ENCODE results near the gene IFT74.
A peak's percentile ranks its signal among the peaks of the same experiment; 100 is the strongest.

Gene IFT74

GRCh38 chr9:26939955-26940711 lies 16.1 kb upstream of the IFT74 start:
- H3K4me1 ChIP-seq (ENCODE audit: insufficient read depth, insufficient read length) = peaks cover 3% of the 10 kb centered on the region
- no peak for TF ChIP-seq ZNF274 (IDR thresholded peaks at IDR 0.05; ENCODE audit: low read depth, low read length)
- H3K4me3 ChIP-seq (ENCODE audit: insufficient read length, low read depth) = no peak overlapping the region
- no peak for DNase-seq (ENCODE audit: low read depth, low spot score)
- H3K9ac ChIP-seq (ENCODE audit: insufficient read length, low read depth) = no peak overlapping the region
- H3K27me3 ChIP-seq (ENCODE audit: insufficient read depth, insufficient read length) = no peaks in the 10 kb centered on the region
- H3K36me3 ChIP-seq (ENCODE audit: insufficient read depth, insufficient read length, low read length) = peaks cover 23% of the 10 kb centered on the region
- H3K9me3 ChIP-seq (ENCODE audit: insufficient read depth, low read length) = peaks cover 9% of the 10 kb centered on the region; the same call in 1 of the 2 replicates

DNA sequence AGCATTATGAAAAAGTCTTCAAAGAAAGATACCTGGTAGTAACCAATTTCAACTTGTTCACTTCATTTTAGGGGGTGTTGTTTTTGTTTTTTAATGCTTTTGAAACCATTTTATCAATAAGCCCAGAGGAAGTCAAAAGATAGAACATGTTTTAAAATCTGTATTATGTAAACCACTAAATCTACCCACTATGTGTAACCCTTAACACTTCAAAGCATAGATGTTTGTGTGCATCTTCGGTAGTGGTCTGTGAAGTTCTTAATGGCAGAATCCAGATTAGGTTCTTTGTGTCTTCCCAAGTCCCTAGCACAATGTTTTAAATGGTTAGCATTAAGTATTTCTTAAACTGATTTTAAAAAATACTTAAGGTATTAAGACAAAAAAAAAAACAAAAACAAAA lies 15.4 kb upstream of the IFT74 start:
- TF ChIP-seq ZNF274 (IDR thresholded peaks at IDR 0.05; ENCODE audit: low read depth, low read length) (no peak), SUZ12 (IDR thresholded peaks at IDR 0.05; ENCODE audit: extremely low read depth, insufficient read depth, insufficient read length) (no peak), YY1 (IDR thresholded peaks at IDR 0.05; ENCODE audit: insufficient read depth, insufficient read length) (no peak)
- Histone ChIP-seq H3K9me3 (ENCODE audit: insufficient read depth, low read length) (peaks cover 9% of the 10 kb centered on the region; the same call in 1 of the 2 replicates), H3K36me3 (ENCODE audit: insufficient read depth, insufficient read length, low read length) (peaks cover 23% of the 10 kb centered on the region), H3K9ac (ENCODE audit: insufficient read length, low read depth) (no peak overlapping the region), H3K27me3 (ENCODE audit: insufficient read depth, insufficient read length) (no peaks in the 10 kb centered on the region), H3K4me1 (ENCODE audit: insufficient read depth, insufficient read length) (peaks cover 3% of the 10 kb centered on the region), H3K4me3 (ENCODE audit: insufficient read length, low read depth) (no peak overlapping the region)
- DNase-seq (ENCODE audit: low read depth, low spot score) = no peak

DNA sequence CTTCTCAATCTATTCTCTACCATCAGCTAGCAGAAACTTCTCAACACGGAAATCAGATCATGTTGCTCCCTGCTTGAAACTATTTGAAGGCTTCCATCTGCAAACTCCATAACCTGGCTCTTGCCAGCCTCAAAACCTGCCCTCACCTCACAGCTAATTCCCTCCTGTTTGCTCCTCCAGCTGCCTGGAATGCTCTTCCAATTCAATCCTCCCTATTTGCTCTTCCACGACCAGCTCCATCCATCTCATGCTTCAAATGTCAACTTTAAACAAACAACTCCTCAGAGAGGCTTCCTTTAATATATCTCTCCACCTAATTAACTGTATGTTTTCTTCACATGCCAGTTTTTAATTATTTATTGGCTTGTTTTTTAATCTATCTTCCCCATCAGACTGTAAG lies 10.6 kb upstream of the IFT74 start:
- no peaks in the 10 kb centered on the region for H3K9me3 ChIP-seq (ENCODE audit: insufficient read depth, low read length)
- peak overlapping the region; percentile 99 for H3K9ac ChIP-seq (ENCODE audit: insufficient read length, low read depth)
- H3K36me3 ChIP-seq (ENCODE audit: insufficient read depth, insufficient read length, low read length) = peaks cover 20% of the 10 kb centered on the region
- H3K4me1 ChIP-seq (ENCODE audit: insufficient read depth, insufficient read length) = no peaks in the 10 kb centered on the region
- no peak for DNase-seq (ENCODE audit: low read depth, low spot score)
- peak overlapping the region; percentile 99 for H3K4me3 ChIP-seq (ENCODE audit: insufficient read length, low read depth)
- H3K27me3 ChIP-seq (ENCODE audit: insufficient read depth, insufficient read length) = no peaks in the 10 kb centered on the region
- TF ChIP-seq ZNF274 (IDR thresholded peaks at IDR 0.05; ENCODE audit: low read depth, low read length) = no peak
- TF ChIP-seq SUZ12 (IDR thresholded peaks at IDR 0.05; ENCODE audit: extremely low read depth, insufficient read depth, insufficient read length) = no peak
- no peak for TF ChIP-seq YY1 (IDR thresholded peaks at IDR 0.05; ENCODE audit: insufficient read depth, insufficient read length)

- TF ChIP-seq SUZ12 (IDR thresholded peaks at IDR 0.05; ENCODE audit: extremely low read depth, insufficient read depth, insufficient read length) = no peak
- TF ChIP-seq ZNF274 (IDR thresholded peaks at IDR 0.05; ENCODE audit: low read depth, low read length) = no peak
- TF ChIP-seq YY1 (IDR thresholded peaks at IDR 0.05; ENCODE audit: insufficient read depth, insufficient read length) = peak; percentile 73
- peak; percentile 79 for DNase-seq (ENCODE audit: low read depth, low spot score)
- Histone ChIP-seq H3K9ac (ENCODE audit: insufficient read length, low read depth) (peak within 1 kb of the TSS; percentile 99), H3K4me1 (ENCODE audit: insufficient read depth, insufficient read length) (no peaks in the 10 kb centered on the region), H3K27me3 (ENCODE audit: insufficient read depth, insufficient read length) (no peaks in the 10 kb centered on the region), H3K4me3 (ENCODE audit: insufficient read length, low read depth) (peak within 1 kb of the TSS; percentile 99), H3K36me3 (ENCODE audit: insufficient read depth, insufficient read length, low read length) (peaks cover 15% of the 10 kb centered on the region), H3K9me3 (ENCODE audit: insufficient read depth, low read length) (no peaks in the 10 kb centered on the region)
These were observed 9.2 kb upstream of the IFT74 start, which contains the start of gene PLAA for GRCh38 chr9:26946753-26947727. Gene PLAA (minus strand): TSS chr9:26947242. CDS start chr9:26947045, 197 bp downstream.

- DNase-seq (ENCODE audit: low read depth, low spot score) = no peak
- no peak for TF ChIP-seq ZNF274 (IDR thresholded peaks at IDR 0.05; ENCODE audit: low read depth, low read length)
- no peak for TF ChIP-seq SUZ12 (IDR thresholded peaks at IDR 0.05; ENCODE audit: extremely low read depth, insufficient read depth, insufficient read length)
- TF ChIP-seq YY1 (IDR thresholded peaks at IDR 0.05; ENCODE audit: insufficient read depth, insufficient read length) = no peak
These were observed 8.5 kb upstream of the IFT74 start for GRCh38 chr9:26947736-26948135.

GRCh38 chr9:26949637-26950069 lies 6.6 kb upstream of the IFT74 start:
- DNase-seq (ENCODE audit: low read depth, low spot score) = no peak
- H3K4me1 ChIP-seq (ENCODE audit: insufficient read depth, insufficient read length) = no peaks in the 10 kb centered on the region
- no peaks in the 10 kb centered on the region for H3K9me3 ChIP-seq (ENCODE audit: insufficient read depth, low read length)
- H3K27me3 ChIP-seq (ENCODE audit: insufficient read depth, insufficient read length) = no peaks in the 10 kb centered on the region
- H3K4me3 ChIP-seq (ENCODE audit: insufficient read length, low read depth) = no peak overlapping the region
- no peak overlapping the region for H3K9ac ChIP-seq (ENCODE audit: insufficient read length, low read depth)
- H3K36me3 ChIP-seq (ENCODE audit: insufficient read depth, insufficient read length, low read length) = peaks cover under 1% of the 10 kb centered on the region
- no peak for TF ChIP-seq SUZ12 (IDR thresholded peaks at IDR 0.05; ENCODE audit: extremely low read depth, insufficient read depth, insufficient read length)
- no peak for TF ChIP-seq ZNF274 (IDR thresholded peaks at IDR 0.05; ENCODE audit: low read depth, low read length)
- no peak for TF ChIP-seq YY1 (IDR thresholded peaks at IDR 0.05; ENCODE audit: insufficient read depth, insufficient read length)

More at GRCh38 chr9:26947736-26948135, 8.5 kb upstream of the IFT74 start:
- no peaks in the 10 kb centered on the region for H3K9me3 ChIP-seq (ENCODE audit: insufficient read depth, low read length)
- H3K9ac ChIP-seq (ENCODE audit: insufficient read length, low read depth) = peak overlapping the region; percentile 99
- H3K4me1 ChIP-seq (ENCODE audit: insufficient read depth, insufficient read length) = no peaks in the 10 kb centered on the region
- H3K4me3 ChIP-seq (ENCODE audit: insufficient read length, low read depth) = peak overlapping the region; percentile 99
- H3K36me3 ChIP-seq (ENCODE audit: insufficient read depth, insufficient read length, low read length) = peaks cover 15% of the 10 kb centered on the region
- no peaks in the 10 kb centered on the region for H3K27me3 ChIP-seq (ENCODE audit: insufficient read depth, insufficient read length)

DNA sequence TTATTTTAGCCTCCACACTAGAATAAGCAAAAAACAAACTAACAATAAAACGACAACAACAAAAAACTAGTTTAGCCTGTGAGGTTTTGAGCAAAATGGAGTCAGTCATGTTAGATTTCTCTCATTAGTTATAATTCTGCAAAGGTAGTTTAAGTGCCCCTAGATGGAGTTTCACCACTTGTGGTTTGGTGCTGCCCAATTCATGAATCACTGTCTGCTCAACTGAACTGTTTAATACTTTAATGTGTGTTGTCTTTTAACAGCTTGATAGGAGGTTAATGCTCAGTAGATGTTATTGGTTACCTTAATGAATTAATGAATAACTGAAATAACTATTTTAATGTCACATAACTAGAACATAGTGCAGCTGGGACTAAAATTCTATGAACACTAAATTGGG lies 5.7 kb upstream of the IFT74 start:
- DNase-seq (ENCODE audit: low read depth, low spot score) = no peak
- H3K4me3 ChIP-seq (ENCODE audit: insufficient read length, low read depth) = no peak overlapping the region
- H3K27me3 ChIP-seq (ENCODE audit: insufficient read depth, insufficient read length) = no peaks in the 10 kb centered on the region
- H3K4me1 ChIP-seq (ENCODE audit: insufficient read depth, insufficient read length) = peaks cover 2% of the 10 kb centered on the region
- TF ChIP-seq YY1 (IDR thresholded peaks at IDR 0.05; ENCODE audit: insufficient read depth, insufficient read length) (no peak), ZNF274 (IDR thresholded peaks at IDR 0.05; ENCODE audit: low read depth, low read length) (no peak), SUZ12 (IDR thresholded peaks at IDR 0.05; ENCODE audit: extremely low read depth, insufficient read depth, insufficient read length) (no peak)
- H3K9ac ChIP-seq (ENCODE audit: insufficient read length, low read depth) = no peak overlapping the region
- no peaks in the 10 kb centered on the region for H3K36me3 ChIP-seq (ENCODE audit: insufficient read depth, insufficient read length, low read length)
- H3K9me3 ChIP-seq (ENCODE audit: insufficient read depth, low read length) = no peaks in the 10 kb centered on the region
